ENCODE results near the gene PTEN.

DNA sequence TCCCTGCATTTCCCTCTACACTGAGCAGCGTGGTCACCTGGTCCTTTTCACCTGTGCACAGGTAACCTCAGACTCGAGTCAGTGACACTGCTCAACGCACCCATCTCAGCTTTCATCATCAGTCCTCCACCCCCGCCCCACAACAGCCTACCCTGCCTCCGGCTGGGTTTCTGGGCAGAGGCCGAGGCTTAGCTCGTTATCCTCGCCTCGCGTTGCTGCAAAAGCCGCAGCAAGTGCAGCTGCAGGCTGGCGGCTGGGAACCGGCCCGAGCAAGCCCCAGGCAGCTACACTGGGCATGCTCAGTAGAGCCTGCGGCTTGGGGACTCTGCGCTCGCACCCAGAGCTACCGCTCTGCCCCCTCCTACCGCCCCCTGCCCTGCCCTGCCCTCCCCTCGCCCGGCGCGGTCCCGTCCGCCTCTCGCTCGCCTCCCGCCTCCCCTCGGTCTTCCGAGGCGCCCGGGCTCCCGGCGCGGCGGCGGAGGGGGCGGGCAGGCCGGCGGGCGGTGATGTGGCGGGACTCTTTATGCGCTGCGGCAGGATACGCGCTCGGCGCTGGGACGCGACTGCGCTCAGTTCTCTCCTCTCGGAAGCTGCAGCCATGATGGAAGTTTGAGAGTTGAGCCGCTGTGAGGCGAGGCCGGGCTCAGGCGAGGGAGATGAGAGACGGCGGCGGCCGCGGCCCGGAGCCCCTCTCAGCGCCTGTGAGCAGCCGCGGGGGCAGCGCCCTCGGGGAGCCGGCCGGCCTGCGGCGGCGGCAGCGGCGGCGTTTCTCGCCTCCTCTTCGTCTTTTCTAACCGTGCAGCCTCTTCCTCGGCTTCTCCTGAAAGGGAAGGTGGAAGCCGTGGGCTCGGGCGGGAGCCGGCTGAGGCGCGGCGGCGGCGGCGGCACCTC, at the start of gene PTEN, which contains the start of gene KLLN:
- TF ChIP-seq, protein P1, sequence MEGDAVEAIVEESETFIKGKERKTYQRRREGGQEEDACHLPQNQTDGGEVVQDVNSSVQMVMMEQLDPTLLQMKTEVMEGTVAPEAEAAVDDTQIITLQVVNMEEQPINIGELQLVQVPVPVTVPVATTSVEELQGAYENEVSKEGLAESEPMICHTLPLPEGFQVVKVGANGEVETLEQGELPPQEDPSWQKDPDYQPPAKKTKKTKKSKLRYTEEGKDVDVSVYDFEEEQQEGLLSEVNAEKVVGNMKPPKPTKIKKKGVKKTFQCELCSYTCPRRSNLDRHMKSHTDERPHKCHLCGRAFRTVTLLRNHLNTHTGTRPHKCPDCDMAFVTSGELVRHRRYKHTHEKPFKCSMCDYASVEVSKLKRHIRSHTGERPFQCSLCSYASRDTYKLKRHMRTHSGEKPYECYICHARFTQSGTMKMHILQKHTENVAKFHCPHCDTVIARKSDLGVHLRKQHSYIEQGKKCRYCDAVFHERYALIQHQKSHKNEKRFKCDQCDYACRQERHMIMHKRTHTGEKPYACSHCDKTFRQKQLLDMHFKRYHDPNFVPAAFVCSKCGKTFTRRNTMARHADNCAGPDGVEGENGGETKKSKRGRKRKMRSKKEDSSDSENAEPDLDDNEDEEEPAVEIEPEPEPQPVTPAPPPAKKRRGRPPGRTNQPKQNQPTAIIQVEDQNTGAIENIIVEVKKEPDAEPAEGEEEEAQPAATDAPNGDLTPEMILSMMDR (IDR thresholded peaks at IDR 0.05) = peak in 2 of 5 experiments; percentile 24 to 35
- TF ChIP-seq POLR2A (IDR thresholded peaks at IDR 0.05) (peak; percentile 85 to 87), EP300 (IDR thresholded peaks at IDR 0.05) (peak in 1 of 2 donors; percentile 96)
